ENCODE results near the gene ZDHHC24.

ZDHHC24 gene

GRCh38 chr11:66475349-66476172, 70.3 kb downstream of the ZDHHC24 start:
- no peak overlapping the region for H3K4me3 ChIP-seq (ENCODE audit: control insufficient read depth, low read depth, low read length)
- DNase-seq (ENCODE audit: low read depth): no peak
- TF ChIP-seq CTCF (conservative IDR thresholded peaks at IDR 0.05; ENCODE audit: control insufficient read depth, insufficient read depth, low read depth, low read length): no peak

- DNase-seq (ENCODE audit: low read depth): no peak
- H3K4me3 ChIP-seq (ENCODE audit: control insufficient read depth, low read depth, low read length): no peak overlapping the region
- TF ChIP-seq CTCF (conservative IDR thresholded peaks at IDR 0.05; ENCODE audit: control insufficient read depth, insufficient read depth, low read depth, low read length): no peak
Observed at GRCh38 chr11:66473608-66474515, 72.0 kb downstream of the ZDHHC24 start.

- no peak for TF ChIP-seq CTCF (conservative IDR thresholded peaks at IDR 0.05; ENCODE audit: control insufficient read depth, insufficient read depth, low read depth, low read length)
- H3K4me3 ChIP-seq (ENCODE audit: control insufficient read depth, low read depth, low read length): no peak overlapping the region
- no peak for DNase-seq (ENCODE audit: low read depth)
Observed at GRCh38 chr11:66473167-66473566, 72.7 kb downstream of the ZDHHC24 start.

- TF ChIP-seq CTCF (conservative IDR thresholded peaks at IDR 0.05; ENCODE audit: control insufficient read depth, insufficient read depth, low read depth, low read length): no peak
- no peak overlapping the region for H3K4me3 ChIP-seq (ENCODE audit: control insufficient read depth, low read depth, low read length)
- no peak for DNase-seq (ENCODE audit: low read depth)
Observed at GRCh38 chr11:66472054-66472453, 73.8 kb downstream of the ZDHHC24 start.

GRCh38 chr11:66471142-66471541, 74.7 kb downstream of the ZDHHC24 start:
- no peak for TF ChIP-seq CTCF (conservative IDR thresholded peaks at IDR 0.05; ENCODE audit: control insufficient read depth, insufficient read depth, low read depth, low read length)
- H3K4me3 ChIP-seq (ENCODE audit: control insufficient read depth, low read depth, low read length): no peak overlapping the region

More at GRCh38 chr11:66471142-66471541, 74.7 kb downstream of the ZDHHC24 start:
- no peak for DNase-seq (ENCODE audit: low read depth)

Data from fibroblast of mammary gland (primary cell).